H1 (cell line): Measurements from ENCODE around the gene PCNX1. TPM values are rescaled to one million over a fixed set of nuclear protein-coding genes. Genes with fewer than 3 reads are reported as not detected.

Source experiments
- CTCF ChIA-PET: fragments of 300-600 bp; sonication (Branson Sonifier 250); formaldehyde crosslinking; loops from one replicate; lab custom pipeline; 2021; ENCODE audit not compliant: partially characterized antibody; lab: Charles Lee
- POLR2A ChIA-PET: fragments of 300-600 bp; sonication (Branson Sonifier 250); formaldehyde crosslinking; loops from one replicate; lab custom pipeline; 2021; ENCODE audit warnings: inconsistent platforms; ENCODE audit not compliant: partially characterized antibody; lab: Charles Lee
- DNase-seq, 2 experiments: peaks; one replicate each; pipeline versions ENCODE4 v3.0.0 to v3.0.0-alpha.2; 2010 to 2022; ENCODE audit warnings: low spot score in 2 of 2, low read depth in 1 of 2, mixed read lengths in 1 of 2
- FAIRE-seq: peaks from 2 replicates; lab custom pipeline; 2011; peaks lifted over from hg19 to GRCh38; lab: Jason Lieb, UNC
- H2AFZ ChIP-seq: 2 replicates; pipeline ENCODE4 v1.8.1; 2012; ENCODE audit warnings: low read length, inconsistent platforms
- H2AK5ac ChIP-seq: 2 replicates; pipeline ENCODE4 v1.6.1; 2013; ENCODE audit warnings: low read depth, low read length
- H2BK120ac ChIP-seq: replicated peaks from 2 replicates; pipeline ENCODE3; 2013; ENCODE audit warnings: low read depth, low read length, inconsistent platforms
- H2BK12ac ChIP-seq: 2 replicates; pipeline ENCODE4 v1.6.1; 2013; ENCODE audit warnings: low read depth, low read length
- H2BK15ac ChIP-seq: 2 replicates; pipeline ENCODE4 v1.6.1; 2013; ENCODE audit warnings: low read length
- H2BK20ac ChIP-seq: 2 replicates; pipeline ENCODE4 v1.6.1; 2013; ENCODE audit warnings: low read length
- H2BK5ac ChIP-seq: 2 replicates; pipeline ENCODE4 v1.6.1; 2013; ENCODE audit warnings: low read depth, low read length
- H3K14ac ChIP-seq: 2 replicates; pipeline ENCODE4 v1.6.1; 2013; ENCODE audit warnings: inconsistent platforms; ENCODE audit not compliant: insufficient read length
- H3K18ac ChIP-seq: 2 replicates; pipeline ENCODE4 v1.6.1; 2013; ENCODE audit warnings: low read length; ENCODE audit errors: extremely low read depth
- H3K23ac ChIP-seq: 2 replicates; pipeline ENCODE4 v1.6.1; 2013; ENCODE audit warnings: inconsistent platforms; ENCODE audit not compliant: insufficient read length
- H3K23me2 ChIP-seq: 2 replicates; pipeline ENCODE4 v1.6.1; 2013; ENCODE audit warnings: low read depth, low read length
- H3K27ac ChIP-seq: 2 replicates; pipeline ENCODE4 v1.6.1; 2011; ENCODE audit warnings: low read depth, low read length, inconsistent platforms
- H3K27me3 ChIP-seq, 4 experiments: replicated peaks in 1 of 4; 1 replicate in 1 of 4; 2 replicates in 3 of 4; pipeline versions ENCODE4 v1.6.1 to v1.8.1; 2011 to 2013; ENCODE audit warnings: low read length in 3 of 4, mild to moderate bottlenecking in 3 of 4, inconsistent platforms in 2 of 4, mixed read lengths in 2 of 4, moderate library complexity in 1 of 4; ENCODE audit not compliant: control insufficient read depth in 3 of 4, insufficient read depth in 3 of 4; ENCODE audit errors: extremely low read depth in 1 of 4
- H3K36me3 ChIP-seq, 4 experiments: 2 replicates each; pipeline versions ENCODE4 v1.6.1 to v1.8.1; 2011 to 2013; ENCODE audit warnings: mild to moderate bottlenecking in 4 of 4, low read length in 3 of 4, moderate library complexity in 2 of 4, control low read depth in 1 of 4, inconsistent platforms in 1 of 4; ENCODE audit not compliant: insufficient read depth in 4 of 4, control insufficient read depth in 2 of 4
- H3K4ac ChIP-seq: replicated peaks from 2 replicates; pipeline ENCODE3; 2013; ENCODE audit warnings: low read length, low read depth, mixed read lengths, inconsistent platforms; ENCODE audit not compliant: insufficient read length
- H3K4me1 ChIP-seq, 4 experiments: replicated peaks in 1 of 4; 1 replicate in 1 of 4; 2 replicates in 3 of 4; pipeline versions ENCODE4 v1.6.1 to v1.8.1; 2011 to 2013; ENCODE audit warnings: low read length in 3 of 4, inconsistent platforms in 2 of 4, mixed read lengths in 1 of 4; ENCODE audit not compliant: insufficient read depth in 4 of 4, control insufficient read depth in 3 of 4
- H3K4me2 ChIP-seq, 2 experiments: 2 replicates each; pipeline versions ENCODE4 v1.6.1 to v1.8.1; 2011 to 2013; ENCODE audit warnings: low read depth in 2 of 2, low read length in 2 of 2, control low read depth in 1 of 2, inconsistent platforms in 1 of 2, mild to moderate bottlenecking in 1 of 2; ENCODE audit not compliant: insufficient read depth in 1 of 2
- H3K4me3 ChIP-seq, 4 experiments: fragments of 200-600, 300-600 bp in 1 of 4; sonication (generic), shearing (Covaris generic), sonication (Bioruptor Twin) in 1 of 4; 2 replicates each; pipeline versions ENCODE4 v1.5.1 to v1.8.1; 2011 to 2016; ENCODE audit warnings: low read length in 4 of 4, low read depth in 3 of 4, control low read depth in 2 of 4, inconsistent platforms in 2 of 4, mild to moderate bottlenecking in 2 of 4, mixed read lengths in 1 of 4, moderate library complexity in 1 of 4; ENCODE audit not compliant: insufficient read depth in 2 of 4; ENCODE audit errors: extremely low read depth in 1 of 4
- H3K56ac ChIP-seq: replicated peaks from 2 replicates; pipeline ENCODE3; 2013; ENCODE audit warnings: low read depth, mild to moderate bottlenecking, mixed read lengths, low read length, inconsistent platforms; ENCODE audit not compliant: insufficient read length
- H3K79me1 ChIP-seq: 2 replicates; pipeline ENCODE4 v1.6.1; 2013; ENCODE audit warnings: low read depth, low read length, control low read depth
- H3K79me2 ChIP-seq, 2 experiments: 2 replicates each; pipeline versions ENCODE4 v1.6.1 to v1.8.1; 2012 to 2013; ENCODE audit warnings: low read length in 2 of 2, mild to moderate bottlenecking in 2 of 2, inconsistent platforms in 1 of 2; ENCODE audit not compliant: insufficient read depth in 2 of 2, control insufficient read depth in 1 of 2
- H3K9ac ChIP-seq, 4 experiments: replicated peaks in 1 of 4; 1 replicate in 1 of 4; 2 replicates in 3 of 4; pipeline versions ENCODE4 v1.6.1 to v1.8.1; 2011 to 2013; ENCODE audit warnings: low read depth in 3 of 4, low read length in 3 of 4, control low read depth in 2 of 4, mild to moderate bottlenecking in 2 of 4, moderate library complexity in 2 of 4, inconsistent platforms in 1 of 4; ENCODE audit errors: extremely low read depth in 1 of 4
- H3K9me3 ChIP-seq, 2 experiments: 2 replicates each; pipeline versions ENCODE4 v1.6.1 to v1.8.1; 2012 to 2013; ENCODE audit warnings: mild to moderate bottlenecking in 2 of 2, moderate library complexity in 2 of 2, control low read depth in 1 of 2, inconsistent platforms in 1 of 2, low read depth in 1 of 2, low read length in 1 of 2, mixed read lengths in 1 of 2; ENCODE audit not compliant: insufficient read depth in 2 of 2
- H4K20me1 ChIP-seq, 2 experiments: replicated peaks in 1 of 2; 2 replicates each; pipeline versions ENCODE3 to v1.8.1; 2011 to 2013; ENCODE audit warnings: inconsistent platforms in 2 of 2, low read length in 2 of 2, mild to moderate bottlenecking in 1 of 2; ENCODE audit not compliant: insufficient read depth in 2 of 2, control insufficient read depth in 1 of 2
- H4K5ac ChIP-seq: 2 replicates; pipeline ENCODE4 v1.6.1; 2013; ENCODE audit warnings: low read length, low read depth, mixed read lengths, inconsistent platforms; ENCODE audit not compliant: insufficient read length
- H4K8ac ChIP-seq: 2 replicates; pipeline ENCODE4 v1.8.0; 2013; ENCODE audit warnings: mild to moderate bottlenecking, moderate library complexity, low read length, inconsistent platforms; ENCODE audit not compliant: insufficient read depth; ENCODE audit errors: extremely low read depth
- H4K91ac ChIP-seq: replicated peaks from 2 replicates; pipeline ENCODE3; 2013; ENCODE audit warnings: low read length, mixed read lengths, inconsistent platforms; ENCODE audit not compliant: insufficient read length
- CBX5 ChIP-seq: fragments of 300-800, 300-1000 bp; sonication (generic); IDR thresholded peaks from 2 replicates; pipeline ENCODE4 v1.7.1; 2016; ENCODE audit warnings: antibody characterized with exemption, low read length, low read depth
- WGBS, 2 experiments: shearing (Covaris generic) in 1 of 2; methylation state at CpG; one replicate each; pipeline versions ENCODE4 v1.1.6 to v1.1.7; 2013 to 2015; ENCODE audit warnings: low lambda C conversion rate in 2 of 2, mixed read lengths in 2 of 2, inconsistent platforms in 1 of 2, low coverage in 1 of 2, missing lambda C conversion rate in 1 of 2; ENCODE audit not compliant: insufficient replicate concordance in 2 of 2, insufficient coverage in 1 of 2, insufficient read length in 1 of 2; ENCODE audit errors: extremely low coverage in 1 of 2, missing lambda C conversion rate in 1 of 2; 5-methylcytosine and 5-hydroxymethylcytosine counted together
- polyA plus RNA-seq, 7 experiments: library from polyadenylated mRNA; depleted of rRNA in 3 of 7; stranded (reverse) in 5 of 7; unstranded in 2 of 7; fragments of >200 nt in 5 of 7; fragments of 200-250 nt in 2 of 7; gene quantifications; 1 replicate in 5 of 7; 2 replicates in 1 of 7; 4 replicates in 1 of 7; pipeline versions ENCODE4 v1.2.1 to v1.2.3, GENCODE V29; 2011 to 2013; ENCODE audit warnings: missing spikeins in 2 of 7, mixed read lengths in 2 of 7
- total RNA-seq: library from RNA; stranded (reverse); fragmentation: NEBNext Ultra II Directional; extraction: Animal tissue kit (Norgen Biotek cat#: 25700); gene quantifications from 2 replicates; pipeline ENCODE4 v1.2.1, GENCODE V29; 2021

Gene PCNX1
- total and polyA plus RNA-seq, 2 of the 8 experiments (the other 6 are each of a cell fraction or from before 2014, with no cell fraction given): 37.7 to 53.2 TPM

GRCh38 chr14:71076462-71077092, 169.3 kb downstream of the PCNX1 start:
- H2AFZ ChIP-seq: no peak overlapping the region

More at GRCh38 chr14:71076462-71077092, 169.3 kb downstream of the PCNX1 start:
- Histone ChIP-seq H3K9ac (no peak overlapping the region), H4K8ac (no peak overlapping the region), H3K9me3 (peaks cover 0 to 8% of the 10 kb centered on the region in 2 experiments; a peak in 1 of 4 replicates), H3K27me3 (no peaks in the 10 kb centered on the region), H2BK12ac (no peak overlapping the region), H3K23me2 (no peaks in the 10 kb centered on the region), H3K36me3 (peaks cover 10 to 55% (median 32%) of the 10 kb centered on the region in 4 experiments), H3K4ac (no peak overlapping the region), H2BK5ac (no peak overlapping the region), H2BK120ac (no peak overlapping the region), H4K5ac (no peak overlapping the region), H4K91ac (no peak overlapping the region), H4K20me1 (peaks cover 0 to 2% of the 10 kb centered on the region in 2 experiments), H3K14ac (no peak overlapping the region), H3K79me2 (no peaks in the 10 kb centered on the region), H3K4me3 (no peak overlapping the region), H3K27ac (no peak overlapping the region), H3K18ac (no peak overlapping the region), H3K4me2 (no peak overlapping the region), H2BK15ac (no peak overlapping the region), H2AK5ac (no peak overlapping the region), H2BK20ac (no peak overlapping the region), H3K56ac (no peak overlapping the region), H3K23ac (no peak overlapping the region), H3K79me1 (no peaks in the 10 kb centered on the region), H3K4me1 (no peaks in the 10 kb centered on the region)
- CTCF ChIA-PET: no interaction called here
- no peak for TF ChIP-seq CBX5
- 86% methylated on average over 1 of the region's 1 CpG; no CpG with 5 or more reads in 1 of the 2 experiments for WGBS, 2 experiments
- DNase-seq (no peak), FAIRE-seq (no peak)
- POLR2A ChIA-PET: no interaction called here
